ENCODE data around the gene NPSR1.

DNA sequence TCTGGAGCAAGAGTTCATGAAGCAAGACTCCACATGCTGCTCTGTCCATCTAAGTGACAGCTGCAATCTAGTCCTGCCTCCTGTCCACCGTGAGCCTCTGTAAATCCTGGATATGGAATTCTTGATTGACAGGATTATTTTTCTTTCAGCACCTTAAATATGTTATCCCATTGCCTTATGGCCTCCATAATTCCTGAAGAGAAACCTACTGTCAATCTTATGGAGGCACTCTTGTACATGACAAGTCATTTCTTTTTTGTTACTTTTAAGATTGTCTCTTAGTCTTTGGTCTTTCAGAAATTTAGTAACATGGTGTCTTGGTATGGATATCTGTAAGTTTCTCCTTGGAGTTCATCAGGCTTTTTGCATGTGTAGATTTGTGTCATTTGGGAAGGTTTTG lies 82.8 kb downstream of the NPSR1 start:
- TF ChIP-seq POLR2AphosphoS5 (IDR thresholded peaks at IDR 0.05) (no peak), POLR2A (IDR thresholded peaks at IDR 0.05; ENCODE audit: low read depth) (no peak)
- TF ChIP-seq, protein P1, sequence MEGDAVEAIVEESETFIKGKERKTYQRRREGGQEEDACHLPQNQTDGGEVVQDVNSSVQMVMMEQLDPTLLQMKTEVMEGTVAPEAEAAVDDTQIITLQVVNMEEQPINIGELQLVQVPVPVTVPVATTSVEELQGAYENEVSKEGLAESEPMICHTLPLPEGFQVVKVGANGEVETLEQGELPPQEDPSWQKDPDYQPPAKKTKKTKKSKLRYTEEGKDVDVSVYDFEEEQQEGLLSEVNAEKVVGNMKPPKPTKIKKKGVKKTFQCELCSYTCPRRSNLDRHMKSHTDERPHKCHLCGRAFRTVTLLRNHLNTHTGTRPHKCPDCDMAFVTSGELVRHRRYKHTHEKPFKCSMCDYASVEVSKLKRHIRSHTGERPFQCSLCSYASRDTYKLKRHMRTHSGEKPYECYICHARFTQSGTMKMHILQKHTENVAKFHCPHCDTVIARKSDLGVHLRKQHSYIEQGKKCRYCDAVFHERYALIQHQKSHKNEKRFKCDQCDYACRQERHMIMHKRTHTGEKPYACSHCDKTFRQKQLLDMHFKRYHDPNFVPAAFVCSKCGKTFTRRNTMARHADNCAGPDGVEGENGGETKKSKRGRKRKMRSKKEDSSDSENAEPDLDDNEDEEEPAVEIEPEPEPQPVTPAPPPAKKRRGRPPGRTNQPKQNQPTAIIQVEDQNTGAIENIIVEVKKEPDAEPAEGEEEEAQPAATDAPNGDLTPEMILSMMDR (IDR thresholded peaks at IDR 0.05): no peak
